PFSK-1 (cell line): ENCODE results near the gene FRMPD1.

Experiments used
- FOXP2 ChIP-seq: optimal IDR thresholded peaks from 2 replicates; pipeline ENCODE3; 2011; ENCODE audit warnings: borderline replicate concordance, control low read depth, inconsistent platforms; ENCODE audit not compliant: insufficient read depth; ENCODE audit errors: extremely low read length, extremely low read depth
- POLR2AphosphoS5 ChIP-seq: IDR thresholded peaks from 2 replicates; pipeline ENCODE4 v1.6.1; 2012; ENCODE audit warnings: low read depth, mild to moderate bottlenecking, control low read depth, low read length, moderate library complexity
- SIN3A ChIP-seq: IDR thresholded peaks from 2 replicates; pipeline ENCODE4 v1.6.1; 2012; ENCODE audit warnings: mild to moderate bottlenecking, low read length, moderate library complexity, borderline replicate concordance; ENCODE audit not compliant: insufficient read depth
- TAF1 ChIP-seq: IDR thresholded peaks from 2 replicates; pipeline ENCODE4 v1.6.1; 2012; ENCODE audit warnings: low read length, control low read depth, borderline replicate concordance; ENCODE audit not compliant: insufficient read depth
- TF ChIP-seq, protein P1 (sequence below), 2 experiments: IDR thresholded peaks; 2 replicates each; pipeline versions ENCODE4 v1.6.1 to v1.8.0; 2011 to 2012; ENCODE audit warnings: low read depth in 2 of 2, low read length in 2 of 2, control low read depth in 1 of 2, inconsistent platforms in 1 of 2, mild to moderate bottlenecking in 1 of 2, moderate library complexity in 1 of 2; ENCODE audit not compliant: insufficient read depth in 1 of 2

FRMPD1 gene

DNA sequence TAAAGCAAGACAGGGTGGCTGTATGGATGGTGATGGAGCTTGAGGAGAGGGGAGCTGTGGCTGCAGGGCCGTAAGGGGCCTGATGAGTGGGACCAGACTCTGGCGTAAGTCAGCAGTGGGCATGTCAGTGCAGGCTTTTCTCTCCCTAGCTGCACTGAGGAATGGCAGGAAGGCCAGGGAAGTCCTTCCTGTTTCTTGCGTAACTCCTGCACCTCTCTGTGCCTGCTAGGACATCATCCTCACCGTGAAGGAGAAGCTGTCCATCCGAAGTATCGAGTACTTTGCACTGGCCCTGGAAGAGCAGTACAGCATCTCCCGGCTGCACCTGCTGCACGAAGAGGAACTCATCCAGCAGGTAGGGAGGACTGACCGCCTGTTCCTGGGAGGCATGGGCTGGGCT, 78.7 kb downstream of the FRMPD1 start:
- TF ChIP-seq POLR2AphosphoS5 (no peak), SIN3A (no peak), FOXP2 (no peak), TAF1 (no peak)
- TF ChIP-seq, protein P1, sequence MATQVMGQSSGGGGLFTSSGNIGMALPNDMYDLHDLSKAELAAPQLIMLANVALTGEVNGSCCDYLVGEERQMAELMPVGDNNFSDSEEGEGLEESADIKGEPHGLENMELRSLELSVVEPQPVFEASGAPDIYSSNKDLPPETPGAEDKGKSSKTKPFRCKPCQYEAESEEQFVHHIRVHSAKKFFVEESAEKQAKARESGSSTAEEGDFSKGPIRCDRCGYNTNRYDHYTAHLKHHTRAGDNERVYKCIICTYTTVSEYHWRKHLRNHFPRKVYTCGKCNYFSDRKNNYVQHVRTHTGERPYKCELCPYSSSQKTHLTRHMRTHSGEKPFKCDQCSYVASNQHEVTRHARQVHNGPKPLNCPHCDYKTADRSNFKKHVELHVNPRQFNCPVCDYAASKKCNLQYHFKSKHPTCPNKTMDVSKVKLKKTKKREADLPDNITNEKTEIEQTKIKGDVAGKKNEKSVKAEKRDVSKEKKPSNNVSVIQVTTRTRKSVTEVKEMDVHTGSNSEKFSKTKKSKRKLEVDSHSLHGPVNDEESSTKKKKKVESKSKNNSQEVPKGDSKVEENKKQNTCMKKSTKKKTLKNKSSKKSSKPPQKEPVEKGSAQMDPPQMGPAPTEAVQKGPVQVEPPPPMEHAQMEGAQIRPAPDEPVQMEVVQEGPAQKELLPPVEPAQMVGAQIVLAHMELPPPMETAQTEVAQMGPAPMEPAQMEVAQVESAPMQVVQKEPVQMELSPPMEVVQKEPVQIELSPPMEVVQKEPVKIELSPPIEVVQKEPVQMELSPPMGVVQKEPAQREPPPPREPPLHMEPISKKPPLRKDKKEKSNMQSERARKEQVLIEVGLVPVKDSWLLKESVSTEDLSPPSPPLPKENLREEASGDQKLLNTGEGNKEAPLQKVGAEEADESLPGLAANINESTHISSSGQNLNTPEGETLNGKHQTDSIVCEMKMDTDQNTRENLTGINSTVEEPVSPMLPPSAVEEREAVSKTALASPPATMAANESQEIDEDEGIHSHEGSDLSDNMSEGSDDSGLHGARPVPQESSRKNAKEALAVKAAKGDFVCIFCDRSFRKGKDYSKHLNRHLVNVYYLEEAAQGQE (IDR thresholded peaks at IDR 0.05; ENCODE audit: insufficient read depth in 1 of 2, low read depth in 2 of 2, low read length in 2 of 2), result no peak

DNA sequence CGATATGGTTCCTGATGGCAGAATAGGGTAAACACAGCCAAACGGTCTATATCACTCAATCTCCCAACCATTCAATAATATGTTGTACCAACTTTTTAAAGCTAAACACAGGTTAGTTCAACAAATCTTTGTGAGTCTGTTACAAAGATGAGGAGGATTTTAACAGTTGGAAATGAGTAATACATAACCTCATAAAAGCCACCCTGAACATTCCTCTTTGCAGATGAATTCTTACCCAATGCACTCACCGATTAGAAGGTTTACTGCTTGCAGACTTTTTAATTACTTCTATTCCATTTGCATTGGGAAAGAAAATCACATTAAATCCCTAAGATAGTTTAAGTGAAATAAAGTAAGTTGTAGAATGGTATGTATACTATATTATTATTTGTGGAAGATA, 79.5 kb downstream of the FRMPD1 start:
- TF ChIP-seq SIN3A (no peak), POLR2AphosphoS5 (no peak), TAF1 (no peak), FOXP2 (no peak)
- TF ChIP-seq, protein P1 (IDR thresholded peaks at IDR 0.05; ENCODE audit: insufficient read depth in 1 of 2, low read depth in 2 of 2, low read length in 2 of 2), result no peak

DNA sequence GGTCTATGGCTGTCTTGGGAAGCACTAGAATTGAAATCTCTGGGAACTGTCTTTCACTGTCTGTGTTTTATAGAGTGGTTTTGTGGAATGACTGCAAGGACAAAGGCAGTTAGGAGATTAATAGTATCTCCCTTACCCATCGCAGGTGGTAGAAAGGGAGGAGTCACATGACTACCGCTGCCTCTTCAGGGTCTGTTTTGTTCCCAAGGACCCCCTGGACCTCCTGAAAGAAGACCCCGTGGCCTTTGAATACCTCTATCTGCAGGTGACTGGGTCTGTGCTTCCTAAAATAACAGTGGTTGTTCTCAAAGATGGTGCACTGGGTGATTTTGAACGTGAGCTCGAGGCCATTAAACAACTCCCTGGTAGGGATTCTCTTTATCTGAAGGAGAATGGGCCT, 80.1 kb downstream of the FRMPD1 start:
- no peak for TF ChIP-seq POLR2AphosphoS5
- TF ChIP-seq, protein P1 (IDR thresholded peaks at IDR 0.05; ENCODE audit: insufficient read depth in 1 of 2, low read depth in 2 of 2, low read length in 2 of 2), result no peak
- TF ChIP-seq TAF1, result no peak
- no peak for TF ChIP-seq SIN3A
- no peak for TF ChIP-seq FOXP2

DNA sequence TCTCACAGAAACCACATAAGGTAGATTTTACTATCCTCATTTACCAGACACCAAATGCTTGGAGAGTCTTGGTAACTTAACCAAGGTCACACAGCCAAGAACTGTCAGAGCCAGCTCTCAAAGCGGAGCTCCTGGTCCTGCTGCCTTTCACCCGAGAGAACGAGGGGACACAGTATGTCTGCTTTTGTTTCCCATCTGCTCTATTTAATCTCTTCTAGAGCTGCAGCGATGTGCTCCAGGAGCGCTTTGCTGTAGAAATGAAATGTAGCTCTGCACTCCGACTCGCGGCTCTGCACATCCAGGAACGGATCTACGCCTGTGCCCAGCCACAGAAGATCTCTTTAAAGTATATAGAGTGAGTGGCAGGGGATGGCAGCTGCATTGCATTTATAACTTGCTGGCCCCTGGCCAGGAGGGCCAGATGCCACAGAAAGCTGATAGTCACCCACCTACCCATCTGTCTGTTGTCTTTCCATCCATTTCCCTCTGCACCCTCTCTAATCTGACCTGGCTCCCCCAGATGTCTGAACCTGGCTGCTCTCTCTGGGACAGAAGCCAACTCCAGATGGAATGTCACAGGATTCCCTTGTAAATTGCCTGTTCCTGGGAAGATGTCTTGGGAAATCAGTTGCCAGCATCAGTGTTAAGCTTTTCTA, 81.5 kb downstream of the FRMPD1 start:
- TF ChIP-seq, protein P1 (IDR thresholded peaks at IDR 0.05; ENCODE audit: insufficient read depth in 1 of 2, low read depth in 2 of 2, low read length in 2 of 2), result no peak
- TF ChIP-seq POLR2AphosphoS5 (no peak), SIN3A (no peak)

DNA sequence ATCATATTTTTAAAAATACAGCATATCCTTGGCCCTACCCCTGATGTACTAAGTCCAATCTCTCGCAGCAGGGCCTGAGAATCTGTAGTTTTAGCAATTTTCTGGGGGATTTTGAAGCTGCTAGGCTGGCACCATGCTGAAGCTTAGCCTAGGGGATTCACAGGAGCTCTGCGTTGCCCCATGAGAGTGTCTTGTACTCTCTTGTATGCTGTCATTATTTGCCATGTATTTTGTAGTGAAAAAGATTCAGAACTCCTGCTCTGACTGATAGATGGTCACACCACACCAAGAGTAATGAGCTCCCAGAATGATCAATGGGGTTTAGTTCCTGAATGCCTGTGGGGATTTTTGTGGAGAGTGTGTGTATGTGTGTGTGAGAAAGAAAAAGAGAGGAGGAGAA, 82.2 kb downstream of the FRMPD1 start:
- TF ChIP-seq SIN3A (no peak), FOXP2 (no peak), TAF1 (no peak), POLR2AphosphoS5 (no peak)
- TF ChIP-seq, protein P1 (IDR thresholded peaks at IDR 0.05; ENCODE audit: insufficient read depth in 1 of 2, low read depth in 2 of 2, low read length in 2 of 2), result no peak
